Neural progenitor cell (in vitro differentiated cells): Measurements from ENCODE around the gene UBE2QL1. TPM values are rescaled to one million over a fixed set of nuclear protein-coding genes. Genes with fewer than 3 reads are reported as not detected.

ENCODE experiments used
- DNase-seq: peaks from one replicate; pipeline ENCODE4 v3.0.0-alpha.2; 2016; ENCODE audit warnings: low spot score
- H2AFZ ChIP-seq: fragments of 200-600 bp; sonication (generic); replicated peaks from 2 replicates; pipeline ENCODE4 v1.6.1; 2016; ENCODE audit warnings: antibody characterized with exemption
- H3F3A ChIP-seq: fragments of 200-600 bp; sonication (generic); 2 replicates; pipeline ENCODE4 v1.6.1; 2016; ENCODE audit warnings: antibody characterized with exemption, low read depth
- H3K27ac ChIP-seq: fragments of 200-600 bp; sonication (generic); 2 replicates; pipeline ENCODE4 v1.5.1; 2016; ENCODE audit warnings: mild to moderate bottlenecking
- H3K27me3 ChIP-seq: fragments of 200-600 bp; sonication (generic); 2 replicates; pipeline ENCODE4 v1.6.1; 2016; ENCODE audit warnings: mild to moderate bottlenecking, moderate library complexity
- H3K36me3 ChIP-seq: fragments of 200-600 bp; sonication (generic); 2 replicates; pipeline ENCODE4 v1.5.1; 2016
- H3K4me1 ChIP-seq: fragments of 200-600 bp; sonication (generic); 2 replicates; pipeline ENCODE4 v1.6.1; 2016; ENCODE audit warnings: mixed run types
- H3K4me2 ChIP-seq: fragments of 200-600 bp; sonication (generic); 2 replicates; pipeline ENCODE4 v1.6.1; 2016
- H3K4me3 ChIP-seq: fragments of 200-600 bp; sonication (generic); 2 replicates; pipeline ENCODE4 v1.5.1; 2016
- H3K79me2 ChIP-seq: fragments of 200-600 bp; sonication (generic); 2 replicates; pipeline ENCODE4 v1.6.1; 2016; ENCODE audit warnings: low read depth
- H3K9ac ChIP-seq: fragments of 200-600 bp; sonication (generic); 2 replicates; pipeline ENCODE4 v1.6.1; 2016
- H3K9me3 ChIP-seq: fragments of 200-600 bp; sonication (generic); 2 replicates; pipeline ENCODE4 v1.5.1; 2016; ENCODE audit warnings: low read depth
- H4K20me1 ChIP-seq: fragments of 200-600 bp; sonication (generic); 2 replicates; pipeline ENCODE4 v1.6.1; 2016; ENCODE audit warnings: low read depth
- H3K27ac Mint-ChIP-seq: 3 replicates; pipeline ENCODE4 v1.8.0; 2021; ENCODE audit warnings: mixed read lengths
- H3K27me3 Mint-ChIP-seq: 2 replicates; pipeline ENCODE4 v1.8.0; 2022; ENCODE audit warnings: low read depth, mild to moderate bottlenecking, inconsistent platforms, moderate library complexity, mixed read lengths; ENCODE audit not compliant: insufficient read depth
- H3K36me3 Mint-ChIP-seq: 3 replicates; pipeline ENCODE4 v1.8.0; 2021; ENCODE audit warnings: mixed read lengths
- H3K4me1 Mint-ChIP-seq: 3 replicates; pipeline ENCODE4 v1.8.0; 2021; ENCODE audit warnings: mixed read lengths
- H3K4me3 Mint-ChIP-seq: 3 replicates; pipeline ENCODE4 v1.8.0; 2021; ENCODE audit warnings: mild to moderate bottlenecking, moderate library complexity, mixed read lengths
- H3K9me3 Mint-ChIP-seq: 3 replicates; pipeline ENCODE4 v1.8.0; 2020; ENCODE audit warnings: mixed read lengths
- CTCF ChIP-seq: fragments of 200-600 bp; sonication (generic); IDR thresholded peaks from 2 replicates; pipeline ENCODE4 v1.5.1; 2017; ENCODE audit warnings: antibody characterized with exemption, mild to moderate bottlenecking
- EZH2 ChIP-seq: fragments of 200-600 bp; sonication (generic); IDR thresholded peaks from 2 replicates; pipeline ENCODE4 v1.6.1; 2017; ENCODE audit warnings: antibody characterized with exemption, mild to moderate bottlenecking, moderate library complexity
- EZH2phosphoT487 ChIP-seq: fragments of 200-600 bp; sonication (generic); IDR thresholded peaks from 2 replicates; pipeline ENCODE4 v1.6.1; 2017; ENCODE audit warnings: antibody characterized with exemption
- total RNA-seq: library from RNA; depleted of rRNA; stranded (reverse); fragments of >200 nt; gene quantifications from 2 replicates; pipeline ENCODE4 v1.2.3, GENCODE V29; 2015; ENCODE audit warnings: low replicate concordance

Gene UBE2QL1
- total RNA-seq, 1 donor from 2014 or later = 0.30 TPM

GRCh38 chr5:6490693-6491092 lies 42.0 kb downstream of the UBE2QL1 start:
- Histone ChIP-seq H3K4me3 (no peak overlapping the region), H3K9ac (no peak overlapping the region), H4K20me1 (no peaks in the 10 kb centered on the region), H3K27ac (no peak overlapping the region), H3K9me3 (no peaks in the 10 kb centered on the region), H3F3A (no peaks in the 10 kb centered on the region), H3K79me2 (no peaks in the 10 kb centered on the region), H2AFZ (no peak overlapping the region), H3K27me3 (peaks cover 77% of the 10 kb centered on the region), H3K36me3 (no peaks in the 10 kb centered on the region), H3K4me1 (no peaks in the 10 kb centered on the region), H3K4me2 (no peak overlapping the region)
- Mint-ChIP-seq H3K9me3 (no peaks in the 10 kb centered on the region), H3K4me3 (no peak overlapping the region), H3K27me3 (peaks cover 11% of the 10 kb centered on the region), H3K27ac (no peak overlapping the region), H3K36me3 (no peaks in the 10 kb centered on the region), H3K4me1 (peaks cover 29% of the 10 kb centered on the region)
- no peak for DNase-seq
- TF ChIP-seq EZH2phosphoT487 (no peak), EZH2 (no peak), CTCF (no peak)

GRCh38 chr5:6491196-6491918 lies 42.7 kb downstream of the UBE2QL1 start:
- Histone ChIP-seq H4K20me1 (no peaks in the 10 kb centered on the region), H3K4me2 (peak overlapping the region; percentile 61), H3K4me1 (no peaks in the 10 kb centered on the region), H3K4me3 (peak overlapping the region; percentile 28), H3F3A (no peaks in the 10 kb centered on the region), H3K27ac (no peak overlapping the region), H2AFZ (peak overlapping the region; percentile 39), H3K27me3 (peaks cover 84% of the 10 kb centered on the region), H3K9ac (no peak overlapping the region), H3K9me3 (no peaks in the 10 kb centered on the region), H3K36me3 (no peaks in the 10 kb centered on the region), H3K79me2 (no peaks in the 10 kb centered on the region)
- DNase-seq = peak; percentile 18
- Mint-ChIP-seq H3K27ac (no peak overlapping the region), H3K27me3 (peaks cover 11% of the 10 kb centered on the region), H3K9me3 (no peaks in the 10 kb centered on the region), H3K36me3 (no peaks in the 10 kb centered on the region), H3K4me1 (peaks cover 29% of the 10 kb centered on the region), H3K4me3 (no peak overlapping the region)
- TF ChIP-seq EZH2 (no peak), CTCF (no peak), EZH2phosphoT487 (peak; percentile 44)

GRCh38 chr5:6491919-6492290 lies 43.2 kb downstream of the UBE2QL1 start:
- TF ChIP-seq EZH2phosphoT487 = no peak
- peak; percentile 26 for TF ChIP-seq CTCF
- TF ChIP-seq EZH2 = no peak
- H3K27ac Mint-ChIP-seq = no peak overlapping the region
- no peaks in the 10 kb centered on the region for H3K36me3 Mint-ChIP-seq
- Histone ChIP-seq H3K79me2 (no peaks in the 10 kb centered on the region), H3K36me3 (no peaks in the 10 kb centered on the region), H3K4me2 (peak overlapping the region; percentile 61), H3K27ac (no peak overlapping the region), H4K20me1 (no peaks in the 10 kb centered on the region), H3F3A (no peaks in the 10 kb centered on the region), H3K4me3 (peak overlapping the region; percentile 28), H3K9me3 (no peaks in the 10 kb centered on the region), H2AFZ (peak overlapping the region; percentile 39), H3K4me1 (no peaks in the 10 kb centered on the region), H3K9ac (no peak overlapping the region), H3K27me3 (peaks cover 84% of the 10 kb centered on the region)
- no peak overlapping the region for H3K4me3 Mint-ChIP-seq
- peak; percentile 20 for DNase-seq
- no peaks in the 10 kb centered on the region for H3K9me3 Mint-ChIP-seq
- H3K4me1 Mint-ChIP-seq = peaks cover 27% of the 10 kb centered on the region
- peaks cover 11% of the 10 kb centered on the region for H3K27me3 Mint-ChIP-seq
